ENCODE data around the gene PLSCR5. TPM values are rescaled to one million over a fixed set of nuclear protein-coding genes. Genes with fewer than 3 reads are reported as not detected.

Gene PLSCR5
- total and polyA plus RNA-seq, 4 donors: not detected

- Histone ChIP-seq H3K27ac (ENCODE audit: low read depth in 1 of 2, low read length in 2 of 2) (no peak overlapping the region), H3K4me1 (ENCODE audit: control insufficient read depth in 1 of 2, insufficient read depth in 2 of 2, low read length in 2 of 2) (no peaks in the 10 kb centered on the region), H3K36me3 (ENCODE audit: control insufficient read depth in 1 of 2, insufficient read depth in 2 of 2, low read length in 1 of 2) (no peaks in the 10 kb centered on the region), H3K4me3 (ENCODE audit: low read length in 2 of 2) (no peak overlapping the region), H3K9me3 (ENCODE audit: control insufficient read depth, low read length) (no peaks in the 10 kb centered on the region), H3K27me3 (ENCODE audit: control insufficient read depth in 1 of 2, insufficient read depth in 2 of 2, low read length in 1 of 2) (no peaks in the 10 kb centered on the region)
- ATAC-seq (ENCODE audit: low FRiP score) (no peak), DNase-seq (no peak)
- WGBS, 2 donors: 84 to 86% methylated on average over 2 of the region's 2 CpGs
- intact Hi-C loops (cut with DNase I): no loop called here
Measured at GRCh38 chr3:146636881-146637280, 31.7 kb upstream of the PLSCR5 start.

GRCh38 chr3:146634346-146634745 is 29.2 kb upstream of the PLSCR5 start:
- ATAC-seq (ENCODE audit: low FRiP score): no peak
- H3K4me3 ChIP-seq (ENCODE audit: low read length in 2 of 2): no peak overlapping the region
- no peak overlapping the region for H3K27ac ChIP-seq (ENCODE audit: low read depth in 1 of 2, low read length in 2 of 2)
- no peaks in the 10 kb centered on the region for H3K9me3 ChIP-seq (ENCODE audit: control insufficient read depth, low read length)
- intact Hi-C loops (cut with DNase I): no loop called here
- H3K27me3 ChIP-seq (ENCODE audit: control insufficient read depth in 1 of 2, insufficient read depth in 2 of 2, low read length in 1 of 2): no peaks in the 10 kb centered on the region
- no peak for DNase-seq
- 75 to 82% methylated on average over 3 of the region's 3 CpGs for WGBS, 2 donors
- no peaks in the 10 kb centered on the region for H3K4me1 ChIP-seq (ENCODE audit: control insufficient read depth in 1 of 2, insufficient read depth in 2 of 2, low read length in 2 of 2)
- no peaks in the 10 kb centered on the region for H3K36me3 ChIP-seq (ENCODE audit: control insufficient read depth in 1 of 2, insufficient read depth in 2 of 2, low read length in 1 of 2)

- no peak overlapping the region for H3K4me3 ChIP-seq (ENCODE audit: low read length in 2 of 2)
- DNase-seq (no peak), ATAC-seq (ENCODE audit: low FRiP score) (no peak)
- no peak overlapping the region for H3K27ac ChIP-seq (ENCODE audit: low read depth in 1 of 2, low read length in 2 of 2)
- no peaks in the 10 kb centered on the region for H3K4me1 ChIP-seq (ENCODE audit: control insufficient read depth in 1 of 2, insufficient read depth in 2 of 2, low read length in 2 of 2)
- H3K27me3 ChIP-seq (ENCODE audit: control insufficient read depth in 1 of 2, insufficient read depth in 2 of 2, low read length in 1 of 2): no peaks in the 10 kb centered on the region
- H3K36me3 ChIP-seq (ENCODE audit: control insufficient read depth in 1 of 2, insufficient read depth in 2 of 2, low read length in 1 of 2): no peaks in the 10 kb centered on the region
- H3K9me3 ChIP-seq (ENCODE audit: control insufficient read depth, low read length): no peaks in the 10 kb centered on the region
- intact Hi-C loops (cut with DNase I): no loop called here
Measured at GRCh38 chr3:146628671-146629070, 23.5 kb upstream of the PLSCR5 start.

GRCh38 chr3:146626403-146627122 is 21.4 kb upstream of the PLSCR5 start:
- Histone ChIP-seq H3K36me3 (ENCODE audit: control insufficient read depth in 1 of 2, insufficient read depth in 2 of 2, low read length in 1 of 2) (no peaks in the 10 kb centered on the region), H3K27me3 (ENCODE audit: control insufficient read depth in 1 of 2, insufficient read depth in 2 of 2, low read length in 1 of 2) (no peaks in the 10 kb centered on the region), H3K27ac (ENCODE audit: low read depth in 1 of 2, low read length in 2 of 2) (no peak overlapping the region), H3K9me3 (ENCODE audit: control insufficient read depth, low read length) (no peaks in the 10 kb centered on the region), H3K4me3 (ENCODE audit: low read length in 2 of 2) (no peak overlapping the region), H3K4me1 (ENCODE audit: control insufficient read depth in 1 of 2, insufficient read depth in 2 of 2, low read length in 2 of 2) (no peaks in the 10 kb centered on the region)
- intact Hi-C loops (cut with DNase I): no loop called here
- ATAC-seq (ENCODE audit: low FRiP score): no peak
- 51 to 60% methylated on average over 8 of the region's 8 CpGs for WGBS, 2 donors
- no peak for DNase-seq

- DNase-seq: no peak
- no peak overlapping the region for H3K27ac ChIP-seq (ENCODE audit: low read depth in 1 of 2, low read length in 2 of 2)
- no peaks in the 10 kb centered on the region for H3K27me3 ChIP-seq (ENCODE audit: control insufficient read depth in 1 of 2, insufficient read depth in 2 of 2, low read length in 1 of 2)
- WGBS, 2 donors: 84 to 88% methylated on average over 3 of the region's 3 CpGs
- intact Hi-C loops (cut with DNase I): no loop called here
- no peaks in the 10 kb centered on the region for H3K9me3 ChIP-seq (ENCODE audit: control insufficient read depth, low read length)
- no peaks in the 10 kb centered on the region for H3K4me1 ChIP-seq (ENCODE audit: control insufficient read depth in 1 of 2, insufficient read depth in 2 of 2, low read length in 2 of 2)
- ATAC-seq (ENCODE audit: low FRiP score): no peak
- H3K4me3 ChIP-seq (ENCODE audit: low read length in 2 of 2): no peak overlapping the region
- no peaks in the 10 kb centered on the region for H3K36me3 ChIP-seq (ENCODE audit: control insufficient read depth in 1 of 2, insufficient read depth in 2 of 2, low read length in 1 of 2)
Measured at GRCh38 chr3:146625186-146625775, 20.1 kb upstream of the PLSCR5 start.

- DNase-seq (no peak), ATAC-seq (ENCODE audit: low FRiP score) (no peak)
- no peak overlapping the region for H3K4me3 ChIP-seq (ENCODE audit: low read length in 2 of 2)
- H3K4me1 ChIP-seq (ENCODE audit: control insufficient read depth in 1 of 2, insufficient read depth in 2 of 2, low read length in 2 of 2): no peaks in the 10 kb centered on the region
- intact Hi-C loops (cut with DNase I): no loop called here
- H3K27me3 ChIP-seq (ENCODE audit: control insufficient read depth in 1 of 2, insufficient read depth in 2 of 2, low read length in 1 of 2): no peaks in the 10 kb centered on the region
- H3K27ac ChIP-seq (ENCODE audit: low read depth in 1 of 2, low read length in 2 of 2): no peak overlapping the region
- no peaks in the 10 kb centered on the region for H3K9me3 ChIP-seq (ENCODE audit: control insufficient read depth, low read length)
- no peaks in the 10 kb centered on the region for H3K36me3 ChIP-seq (ENCODE audit: control insufficient read depth in 1 of 2, insufficient read depth in 2 of 2, low read length in 1 of 2)
Measured at GRCh38 chr3:146621723-146622122, 16.6 kb upstream of the PLSCR5 start.

- 80 to 92% methylated on average over 2 of the region's 2 CpGs for WGBS, 2 donors
- intact Hi-C loops (cut with DNase I): no loop called here
- no peak for ATAC-seq (ENCODE audit: low FRiP score)
Measured at GRCh38 chr3:146612015-146612414, 6.9 kb upstream of the PLSCR5 start.

GRCh38 chr3:146611096-146611495 is 6.0 kb upstream of the PLSCR5 start:
- ATAC-seq (ENCODE audit: low FRiP score) (no peak), DNase-seq (no peak)
- intact Hi-C loops (cut with DNase I): no loop called here
- 30 to 36% methylated on average over 3 of the region's 3 CpGs for WGBS, 2 donors
- no peaks in the 10 kb centered on the region for H3K4me1 ChIP-seq (ENCODE audit: control insufficient read depth in 1 of 2, insufficient read depth in 2 of 2, low read length in 2 of 2)
- H3K4me3 ChIP-seq (ENCODE audit: low read length in 2 of 2): no peak overlapping the region
- no peak overlapping the region for H3K27ac ChIP-seq (ENCODE audit: low read depth in 1 of 2, low read length in 2 of 2)
- H3K9me3 ChIP-seq (ENCODE audit: control insufficient read depth, low read length): peaks cover 1% of the 10 kb centered on the region
- no peaks in the 10 kb centered on the region for H3K36me3 ChIP-seq (ENCODE audit: control insufficient read depth in 1 of 2, insufficient read depth in 2 of 2, low read length in 1 of 2)
- H3K27me3 ChIP-seq (ENCODE audit: control insufficient read depth in 1 of 2, insufficient read depth in 2 of 2, low read length in 1 of 2): no peaks in the 10 kb centered on the region

More at GRCh38 chr3:146612015-146612414, 6.9 kb upstream of the PLSCR5 start:
- no peak for DNase-seq
- Histone ChIP-seq H3K27ac (ENCODE audit: low read depth in 1 of 2, low read length in 2 of 2) (no peak overlapping the region), H3K27me3 (ENCODE audit: control insufficient read depth in 1 of 2, insufficient read depth in 2 of 2, low read length in 1 of 2) (no peaks in the 10 kb centered on the region), H3K4me3 (ENCODE audit: low read length in 2 of 2) (no peak overlapping the region), H3K36me3 (ENCODE audit: control insufficient read depth in 1 of 2, insufficient read depth in 2 of 2, low read length in 1 of 2) (no peaks in the 10 kb centered on the region), H3K9me3 (ENCODE audit: control insufficient read depth, low read length) (peaks cover 1% of the 10 kb centered on the region), H3K4me1 (ENCODE audit: control insufficient read depth in 1 of 2, insufficient read depth in 2 of 2, low read length in 2 of 2) (no peaks in the 10 kb centered on the region)

GRCh38 chr3:146598535-146598934 is 6.6 kb downstream of the PLSCR5 start:
- H3K9me3 ChIP-seq (ENCODE audit: control insufficient read depth, low read length): no peaks in the 10 kb centered on the region
- no peak overlapping the region for H3K27ac ChIP-seq (ENCODE audit: low read depth in 1 of 2, low read length in 2 of 2)
- WGBS, 2 donors: 63 to 74% methylated on average over 3 of the region's 3 CpGs

More at GRCh38 chr3:146598535-146598934, 6.6 kb downstream of the PLSCR5 start:
- no peak for ATAC-seq (ENCODE audit: low FRiP score)
- Histone ChIP-seq H3K4me3 (ENCODE audit: low read length in 2 of 2) (no peak overlapping the region), H3K27me3 (ENCODE audit: control insufficient read depth in 1 of 2, insufficient read depth in 2 of 2, low read length in 1 of 2) (no peaks in the 10 kb centered on the region), H3K4me1 (ENCODE audit: control insufficient read depth in 1 of 2, insufficient read depth in 2 of 2, low read length in 2 of 2) (no peaks in the 10 kb centered on the region), H3K36me3 (ENCODE audit: control insufficient read depth in 1 of 2, insufficient read depth in 2 of 2, low read length in 1 of 2) (no peaks in the 10 kb centered on the region)
- intact Hi-C loops (cut with DNase I): no loop called here
- no peak for DNase-seq

Data from aorta (tissue), 5 donors.